GM19328 (cell line): Measurements from ENCODE around the gene TBXAS1.

Experiments used
- ATAC-seq: cut with Tn5 transposase; IDR thresholded peaks from one replicate; pipeline ENCODE4 v1.9.1; 2021; ENCODE audit warnings: mild to moderate bottlenecking, moderate library complexity; ENCODE audit not compliant: unreplicated experiment

TBXAS1 gene

GRCh38 chr7:140018125-140019043 is 189.3 kb downstream of the TBXAS1 start:
- no peak for ATAC-seq

DNA sequence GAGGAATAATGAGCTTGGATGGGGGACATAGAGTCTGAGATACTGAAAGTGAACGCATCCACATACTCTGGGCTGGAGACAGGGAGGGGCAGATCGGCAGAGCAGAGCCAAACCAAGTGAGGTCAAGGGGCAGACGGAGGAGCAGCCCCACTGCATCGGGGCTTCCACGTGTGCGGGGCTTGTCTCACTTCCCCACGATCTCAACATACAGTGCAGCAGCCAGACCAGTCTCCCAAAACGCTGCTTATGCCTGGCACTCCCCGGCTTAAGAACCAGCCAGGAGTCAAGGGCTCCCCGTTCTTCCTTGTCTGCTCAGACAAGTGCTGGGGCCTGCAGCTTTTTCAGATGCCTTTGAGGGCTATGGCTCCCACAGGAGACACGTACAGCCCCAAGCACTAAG is 190.1 kb downstream of the TBXAS1 start:
- ATAC-seq, result no peak

GRCh38 chr7:140019606-140020005 is 190.5 kb downstream of the TBXAS1 start:
- ATAC-seq, result no peak

GRCh38 chr7:140021603-140022002 is 192.5 kb downstream of the TBXAS1 start:
- no peak for ATAC-seq

DNA sequence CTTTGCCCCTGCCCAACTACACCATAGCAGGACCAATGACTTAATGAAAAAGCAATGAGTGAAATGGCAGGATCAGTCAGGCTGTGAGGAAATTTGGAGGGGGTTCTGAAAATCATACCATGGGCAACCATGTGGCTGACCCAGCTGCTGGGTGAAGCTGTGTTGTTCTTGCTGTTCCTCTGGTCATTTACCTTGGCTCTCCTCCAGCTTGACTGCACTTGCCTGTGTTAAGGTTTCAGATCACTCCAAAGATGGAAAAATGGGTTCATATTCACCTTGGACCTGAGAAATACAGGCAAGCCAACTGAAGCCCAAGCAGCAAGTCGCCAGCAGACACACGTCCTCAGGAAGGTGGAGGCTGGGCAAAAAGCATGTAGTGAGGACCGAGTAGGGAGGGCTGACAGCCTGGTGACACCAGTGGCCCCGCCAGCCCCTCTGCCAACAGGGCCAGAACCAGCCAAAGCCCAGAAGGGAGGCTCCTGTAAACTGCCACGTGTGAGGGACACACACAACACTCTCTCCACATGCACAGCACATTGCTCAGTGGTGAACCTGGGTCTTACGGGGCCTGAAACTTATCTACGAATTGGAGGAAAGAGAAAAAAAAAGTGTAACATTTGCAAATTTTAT is 193.6 kb downstream of the TBXAS1 start:
- ATAC-seq, result no peak

- ATAC-seq, result no peak
These were observed 194.7 kb downstream of the TBXAS1 start for GRCh38 chr7:140023728-140024127.

- ATAC-seq, result no peak
These were observed 195.5 kb downstream of the TBXAS1 start for GRCh38 chr7:140024585-140024984.

DNA sequence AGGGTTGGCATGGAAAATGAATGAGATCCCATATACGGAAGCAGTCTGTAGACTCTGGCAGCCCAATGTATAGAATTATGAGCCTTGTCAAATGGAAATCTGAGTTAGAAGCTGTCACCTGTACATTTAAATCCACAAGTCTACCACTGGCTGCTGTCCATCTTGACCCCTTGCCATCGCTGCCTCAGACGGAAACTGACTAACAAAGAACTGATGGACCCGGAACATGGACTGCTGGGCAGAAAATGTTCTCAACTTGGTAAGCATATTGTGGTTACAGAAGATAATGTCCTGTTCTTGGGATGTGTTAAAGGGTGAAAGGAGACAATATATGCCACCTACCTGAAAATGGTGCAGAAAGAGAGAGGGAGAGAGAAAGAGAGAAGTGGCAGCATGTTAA is 196.2 kb downstream of the TBXAS1 start:
- no peak for ATAC-seq

GRCh38 chr7:140025814-140026433 is 196.9 kb downstream of the TBXAS1 start:
- no peak for ATAC-seq

DNA sequence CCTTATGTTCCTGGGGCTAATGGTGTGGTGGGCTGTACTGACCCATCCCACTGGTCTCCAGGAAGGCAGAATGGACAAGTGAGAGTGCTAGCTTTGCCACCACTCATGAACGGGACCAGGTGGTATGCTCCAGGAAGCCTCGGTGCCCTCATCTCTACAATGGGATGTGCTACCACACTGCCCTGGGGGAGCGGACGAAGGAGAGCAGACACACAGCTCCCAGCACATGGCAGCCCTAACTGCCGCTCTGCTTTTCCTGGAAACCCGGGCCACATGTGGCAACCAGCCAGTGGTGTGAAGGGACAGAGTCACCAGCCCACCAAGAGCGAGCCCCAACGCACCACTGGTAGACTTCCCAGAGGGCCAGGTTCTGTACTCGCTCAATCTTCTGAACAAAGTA is 197.9 kb downstream of the TBXAS1 start:
- no peak for ATAC-seq

- no peak for ATAC-seq
These were observed 198.8 kb downstream of the TBXAS1 start for GRCh38 chr7:140027858-140028257.

- no peak for ATAC-seq
These were observed 199.2 kb downstream of the TBXAS1 start for GRCh38 chr7:140028311-140028710.

GRCh38 chr7:140029072-140029471 is 200.0 kb downstream of the TBXAS1 start:
- ATAC-seq, result no peak

DNA sequence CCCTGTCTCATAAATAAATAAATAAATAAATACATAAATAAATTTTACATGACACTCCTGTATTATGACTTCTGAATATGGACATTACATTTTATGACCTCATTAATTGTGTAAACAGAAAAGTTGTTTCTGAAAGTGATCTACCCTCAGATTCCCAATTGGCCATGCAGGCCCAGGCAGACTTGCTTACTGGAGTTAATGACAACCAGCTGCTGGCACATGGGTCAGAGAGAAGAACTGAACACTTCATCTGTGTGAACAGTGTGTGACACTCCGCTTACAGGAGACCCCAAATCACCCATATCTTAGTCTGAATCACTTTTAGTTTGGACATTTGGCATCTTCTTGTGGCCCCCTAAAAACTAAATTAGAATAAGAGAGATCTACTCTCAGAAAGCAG is 202.3 kb downstream of the TBXAS1 start:
- ATAC-seq, result no peak

GRCh38 chr7:140033036-140033435 is 204.0 kb downstream of the TBXAS1 start:
- no peak for ATAC-seq

DNA sequence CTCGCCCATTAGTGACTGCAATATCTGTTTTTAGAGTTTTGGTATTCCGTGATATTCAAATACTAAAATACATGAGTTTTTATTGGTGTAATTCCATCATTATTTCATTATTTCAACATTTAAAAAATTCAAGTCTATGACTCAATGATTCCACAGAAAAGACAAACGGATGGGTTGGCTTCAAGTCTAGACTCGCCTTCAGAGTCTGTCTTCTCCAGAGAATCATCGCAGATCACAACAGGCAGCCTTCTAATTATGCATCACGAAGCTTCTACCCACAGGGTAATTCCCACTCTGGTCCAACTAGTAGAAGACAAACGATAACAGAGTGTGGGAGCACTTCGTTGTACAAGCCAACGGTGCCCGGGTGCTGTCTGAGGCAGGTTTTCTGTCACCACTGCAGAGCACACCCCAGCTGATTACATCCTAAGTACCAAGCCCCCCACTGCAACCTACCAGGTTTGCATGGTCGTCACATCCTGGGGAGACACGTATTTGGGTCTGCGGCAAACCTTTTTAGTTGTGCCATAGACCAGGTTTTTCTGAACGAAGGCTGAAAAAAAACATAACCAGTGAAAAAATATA is 204.8 kb downstream of the TBXAS1 start:
- no peak for ATAC-seq

GRCh38 chr7:140034421-140034820 is 205.4 kb downstream of the TBXAS1 start:
- no peak for ATAC-seq

GRCh38 chr7:140035400-140036223 is 206.5 kb downstream of the TBXAS1 start:
- no peak for ATAC-seq

DNA sequence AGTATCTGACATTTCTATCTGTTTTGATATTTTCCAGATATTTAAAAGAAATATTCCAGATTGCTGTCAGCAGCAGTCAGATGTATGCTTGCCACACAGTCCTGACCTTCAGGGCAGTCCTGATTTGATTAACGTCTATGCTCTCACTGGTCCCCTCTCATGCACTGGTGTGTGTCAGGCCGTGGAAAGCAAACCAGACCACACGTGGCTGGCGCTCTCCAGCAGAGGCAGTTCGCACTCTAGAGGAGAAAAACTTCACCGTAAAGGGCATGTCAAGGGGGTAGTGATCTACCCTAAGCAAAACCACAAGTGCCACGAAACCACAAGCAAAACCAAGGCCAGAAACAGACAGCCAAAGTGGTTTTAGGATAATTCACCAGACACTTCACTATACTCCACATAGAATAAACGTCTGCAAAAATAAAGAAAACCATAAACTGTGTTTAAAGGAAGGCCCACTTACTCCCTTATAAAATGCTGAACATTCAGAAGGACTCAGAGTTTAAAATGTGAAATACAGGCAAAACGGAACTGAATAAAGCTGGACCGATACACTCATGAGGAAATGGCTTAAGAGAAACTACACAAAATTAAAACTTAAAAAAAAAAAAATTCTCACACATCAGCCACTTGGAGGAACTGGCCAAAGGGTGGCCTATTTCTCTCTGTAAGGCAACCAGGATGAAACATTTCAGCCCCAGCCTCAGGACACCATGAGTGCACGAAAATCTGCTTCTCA is 207.3 kb downstream of the TBXAS1 start:
- no peak for ATAC-seq

DNA sequence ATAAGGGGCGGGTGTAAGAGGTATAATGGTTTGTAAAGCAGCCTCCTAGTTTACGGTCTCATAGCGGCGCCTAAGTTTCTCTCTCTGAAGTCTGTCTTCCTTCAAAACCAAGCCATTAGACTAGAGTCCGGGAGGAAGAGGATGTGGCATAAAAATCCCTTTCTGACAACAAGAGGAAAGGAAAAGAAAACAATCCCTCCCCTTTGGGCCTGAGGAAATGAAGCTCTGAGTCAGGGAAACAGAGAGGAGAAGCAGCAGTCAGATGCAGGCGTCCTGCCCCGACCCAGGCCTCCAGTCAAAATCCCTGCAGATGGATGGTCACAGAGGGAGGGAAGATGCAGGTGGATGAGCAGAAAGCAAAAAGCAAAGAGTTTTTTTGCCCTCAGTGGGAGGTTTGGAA is 210.0 kb downstream of the TBXAS1 start:
- ATAC-seq, result no peak
